HG02623 (cell line): ENCODE data around the gene CELF4.

Experiments used
- ATAC-seq: cut with Tn5 transposase; IDR thresholded peaks from one replicate; pipeline ENCODE4 v1.9.1; 2021; ENCODE audit warnings: moderate library complexity; ENCODE audit not compliant: unreplicated experiment

CELF4 gene

DNA sequence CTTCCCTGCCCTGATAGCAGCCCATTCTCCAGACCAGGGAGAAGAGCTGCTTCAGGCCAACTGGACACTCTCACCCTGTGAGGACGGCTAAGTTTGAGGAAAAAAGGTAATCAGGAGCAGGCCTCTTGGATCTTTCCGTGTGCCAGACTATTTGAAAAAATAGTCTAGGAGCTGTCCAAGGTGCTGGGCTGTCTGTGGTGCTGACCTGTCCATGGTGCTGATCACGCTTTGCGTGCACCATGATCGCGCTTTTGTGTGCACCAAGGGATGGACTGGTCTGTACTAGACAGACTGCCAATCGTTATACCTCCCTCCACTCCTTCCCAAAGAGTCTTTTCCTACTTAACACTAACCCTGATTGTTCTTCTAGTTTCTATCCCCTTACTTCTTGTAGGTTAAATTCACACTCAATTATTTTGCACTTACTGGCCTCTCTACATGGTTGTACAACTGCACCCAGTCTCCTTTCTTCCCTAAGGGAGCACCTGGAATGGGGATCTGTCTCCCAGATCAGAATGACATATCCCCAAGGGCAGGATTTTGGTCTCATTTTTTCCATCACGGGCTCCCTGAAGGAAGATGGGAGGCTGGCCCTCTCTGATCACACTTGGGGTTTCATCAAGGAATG is 295.4 kb downstream of the CELF4 start:
- ATAC-seq, result no peak

DNA sequence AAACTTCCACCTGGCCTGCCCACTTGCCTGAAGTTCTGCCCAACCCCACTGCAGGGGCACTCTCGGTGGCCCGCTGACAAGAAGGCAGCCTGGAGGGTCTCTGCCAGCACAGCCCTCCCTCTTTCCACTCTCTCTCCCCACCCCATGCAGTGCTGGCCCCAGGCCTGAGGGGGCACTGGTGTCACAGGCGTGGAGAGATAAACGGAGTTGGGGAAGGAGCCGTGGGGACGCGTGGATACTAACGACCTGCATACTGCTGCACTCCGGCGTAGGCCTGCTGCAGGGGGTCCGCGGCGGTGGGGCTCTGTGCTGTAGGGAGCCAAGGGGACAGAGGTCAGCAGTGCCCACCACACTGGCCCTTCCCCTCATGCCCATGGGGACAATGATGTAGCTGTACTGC is 299.3 kb downstream of the CELF4 start:
- ATAC-seq, result no peak

DNA sequence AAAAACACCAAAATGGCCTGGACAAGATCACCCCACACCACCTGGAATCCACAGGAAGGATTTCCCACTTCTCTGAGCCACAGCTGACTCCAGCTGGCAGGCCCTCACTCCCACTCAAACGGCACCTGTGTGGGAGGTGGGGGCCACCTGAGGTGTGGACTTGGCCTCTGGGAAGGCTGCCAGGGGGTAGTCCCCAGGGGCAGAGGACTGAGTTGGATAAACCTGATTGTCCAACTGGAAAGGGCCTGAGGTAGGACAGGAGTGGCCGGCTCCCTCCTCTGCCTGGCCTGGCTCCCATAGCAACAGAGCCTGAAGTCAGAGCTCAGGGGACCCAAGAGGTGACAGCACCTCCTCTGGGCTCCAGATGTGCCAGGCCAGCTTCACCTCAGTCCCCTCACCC is 300.2 kb downstream of the CELF4 start:
- no peak for ATAC-seq

DNA sequence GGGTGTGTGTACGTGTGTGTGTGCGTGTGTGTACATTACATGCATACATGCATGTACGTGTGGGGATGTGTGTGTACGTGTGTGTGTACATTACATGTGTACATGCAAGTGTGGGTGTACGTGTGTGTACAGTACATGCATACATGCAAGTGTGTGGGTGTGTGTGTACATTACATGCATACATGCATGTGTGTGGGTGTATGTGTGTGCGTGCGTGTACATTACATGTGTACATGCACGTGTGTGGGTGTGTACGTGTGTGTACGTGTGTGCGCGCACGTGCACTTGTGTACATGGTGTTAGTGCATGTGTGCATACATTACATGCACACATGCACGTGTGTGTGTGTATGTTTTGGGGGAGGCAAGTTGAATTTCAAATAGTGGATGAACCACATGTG is 300.6 kb downstream of the CELF4 start:
- ATAC-seq, result no peak

DNA sequence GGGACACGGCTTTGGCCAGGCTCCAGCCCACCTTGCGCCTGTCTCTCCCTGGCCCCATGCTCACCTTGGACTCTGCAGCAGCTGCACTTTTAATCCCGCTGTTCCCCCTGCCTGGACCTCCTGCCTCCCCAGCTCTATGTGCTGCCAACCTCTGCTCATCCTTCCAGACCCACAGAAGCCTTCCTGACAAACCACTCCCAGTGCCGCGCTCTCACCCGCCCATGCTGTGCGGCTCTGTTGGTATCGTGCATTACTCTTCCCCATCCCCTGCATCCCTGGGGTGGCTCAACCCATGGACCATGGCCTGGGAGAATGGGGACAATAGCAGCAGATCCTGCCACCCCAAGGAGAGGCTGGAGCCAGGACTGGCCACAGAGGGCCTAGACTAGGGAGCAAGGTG is 303.6 kb downstream of the CELF4 start:
- no peak for ATAC-seq

DNA sequence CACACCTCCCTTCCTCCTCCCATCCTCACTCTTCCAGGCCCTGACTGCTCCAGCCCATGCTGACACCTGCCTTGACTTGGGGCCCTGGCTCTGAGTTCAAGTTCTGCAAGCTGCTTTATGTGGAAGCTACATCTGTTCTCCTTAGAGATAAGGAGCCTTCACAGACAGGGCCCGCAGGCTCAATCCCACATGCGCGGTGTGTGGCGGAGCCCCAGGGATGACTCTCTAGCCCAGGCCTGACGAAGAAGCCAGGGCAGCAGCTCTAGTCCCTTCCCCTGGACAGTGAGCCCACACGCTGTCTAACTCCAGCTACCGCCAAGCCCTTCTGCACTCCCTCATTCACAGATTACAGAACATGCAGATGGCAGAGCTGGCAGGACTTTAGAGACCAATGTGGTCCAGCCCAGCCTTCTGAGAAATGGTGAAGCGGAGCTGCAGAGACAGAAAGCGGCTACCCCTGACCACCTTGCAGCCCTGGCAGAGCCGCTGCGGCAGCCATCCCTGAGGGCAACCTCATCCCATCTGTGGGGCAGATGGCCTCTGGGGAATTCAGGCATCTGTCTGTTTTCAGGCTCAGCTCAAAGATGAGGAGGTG is 304.3 kb downstream of the CELF4 start:
- no peak for ATAC-seq

DNA sequence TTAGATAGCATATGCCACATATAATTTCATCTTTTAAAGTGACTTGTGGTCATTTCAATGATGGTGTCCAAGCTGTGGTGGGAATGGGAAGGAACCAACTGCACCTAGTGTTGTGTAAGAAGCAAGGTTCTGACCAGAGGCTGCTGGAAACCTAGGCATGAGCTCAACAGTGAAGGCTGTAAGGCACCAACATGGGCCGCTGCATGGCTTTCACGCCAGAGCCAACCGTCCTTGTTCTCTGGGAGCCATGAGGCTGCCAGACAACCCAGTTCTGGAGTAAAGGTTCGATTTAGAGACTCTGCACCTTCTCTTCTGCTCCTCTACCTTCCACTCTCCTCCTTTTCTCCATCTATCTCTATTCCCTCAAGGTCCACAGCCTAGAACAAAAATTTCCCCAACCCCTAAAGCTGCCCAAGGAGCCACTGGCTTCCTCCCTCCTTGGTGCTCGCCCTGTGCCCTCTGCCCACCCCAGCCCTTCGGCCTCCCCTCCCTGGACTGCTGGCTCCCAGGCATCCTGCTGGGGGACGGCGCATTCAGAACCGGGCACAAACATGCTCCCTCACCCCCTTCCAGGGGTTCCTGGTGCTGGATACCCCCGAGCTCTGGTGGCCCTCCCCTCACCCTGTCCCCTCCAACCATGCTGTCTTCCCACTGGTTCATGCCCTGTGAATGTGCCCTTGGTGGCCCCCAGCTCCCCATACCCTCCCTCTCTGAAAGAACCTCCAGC is 305.1 kb downstream of the CELF4 start:
- no peak for ATAC-seq

DNA sequence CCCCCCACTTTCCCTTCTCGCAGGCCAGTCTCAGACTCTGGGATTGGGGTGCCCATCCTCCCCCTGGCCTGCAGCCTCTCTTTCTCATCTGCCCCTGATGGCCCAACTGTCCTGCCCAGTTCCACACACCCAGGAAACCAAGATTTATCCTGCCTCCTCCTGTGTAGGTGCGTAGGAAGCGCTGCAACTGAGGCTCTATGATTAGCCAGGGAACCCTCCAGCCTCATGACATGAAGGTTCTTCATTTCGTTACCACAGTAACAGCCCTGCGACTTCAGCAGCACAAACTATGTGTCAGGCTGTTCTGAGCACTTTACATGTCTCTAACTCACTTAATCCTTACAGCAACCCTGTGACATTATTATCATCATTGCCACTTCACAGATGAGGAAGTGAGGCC is 305.9 kb downstream of the CELF4 start:
- ATAC-seq, result no peak

DNA sequence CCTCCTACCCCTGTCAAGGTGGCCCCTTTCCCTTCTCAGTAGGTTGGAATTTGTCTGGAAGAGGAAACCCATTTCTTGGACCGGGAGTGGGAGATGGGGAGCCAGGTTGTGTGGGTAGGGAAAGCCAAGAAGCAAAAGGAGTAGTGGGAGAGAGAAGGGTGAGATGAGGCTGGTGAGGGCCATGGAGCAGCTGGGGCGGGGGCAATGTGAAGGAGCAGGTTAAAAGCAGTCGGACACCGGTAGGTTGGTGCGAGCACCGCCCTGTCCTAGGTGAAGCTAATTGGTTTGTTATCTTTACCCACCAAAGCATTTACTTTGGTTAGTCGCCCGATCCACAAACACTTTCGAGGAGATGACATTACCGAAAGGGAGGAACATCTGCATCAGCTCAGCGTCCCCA is 306.8 kb downstream of the CELF4 start:
- ATAC-seq, result no peak

DNA sequence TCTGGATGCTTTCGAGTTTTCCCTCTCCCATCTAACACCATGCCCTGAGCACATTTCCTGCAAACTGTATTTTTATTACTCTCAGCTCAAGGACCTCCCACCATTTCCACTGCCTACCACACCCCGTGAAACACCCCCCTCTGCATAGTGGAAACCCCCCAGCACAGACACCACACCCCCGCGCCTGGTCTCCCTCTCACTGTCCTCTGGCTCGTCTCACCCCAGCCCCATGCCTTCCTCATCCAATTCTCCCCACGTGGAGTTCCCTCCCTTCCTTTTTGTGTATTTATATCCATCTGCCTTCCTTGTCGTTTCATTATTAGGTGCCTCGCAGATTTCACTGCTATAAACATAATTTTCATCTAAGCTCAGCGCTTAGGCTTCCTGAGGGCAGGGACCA is 307.5 kb downstream of the CELF4 start:
- no peak for ATAC-seq

DNA sequence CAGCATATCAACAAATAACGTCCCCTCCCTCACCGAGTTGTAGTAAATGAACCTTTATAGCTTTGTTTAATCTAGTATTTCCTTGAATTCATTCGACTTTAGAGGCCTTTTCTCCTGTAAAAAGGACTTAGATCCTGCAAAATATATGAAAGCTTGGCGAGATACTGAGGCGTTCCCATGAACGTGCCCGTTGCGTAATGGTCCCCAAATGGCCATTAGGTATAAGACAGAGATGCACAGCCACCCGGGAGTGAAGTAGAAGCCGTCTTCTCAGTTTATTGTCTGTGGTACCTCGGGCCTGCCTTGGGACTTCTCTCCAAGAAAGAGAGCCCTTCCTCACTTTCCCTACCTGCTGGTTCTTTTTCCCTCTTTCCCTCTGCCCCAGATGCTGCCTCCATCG is 310.6 kb downstream of the CELF4 start:
- ATAC-seq, result no peak

DNA sequence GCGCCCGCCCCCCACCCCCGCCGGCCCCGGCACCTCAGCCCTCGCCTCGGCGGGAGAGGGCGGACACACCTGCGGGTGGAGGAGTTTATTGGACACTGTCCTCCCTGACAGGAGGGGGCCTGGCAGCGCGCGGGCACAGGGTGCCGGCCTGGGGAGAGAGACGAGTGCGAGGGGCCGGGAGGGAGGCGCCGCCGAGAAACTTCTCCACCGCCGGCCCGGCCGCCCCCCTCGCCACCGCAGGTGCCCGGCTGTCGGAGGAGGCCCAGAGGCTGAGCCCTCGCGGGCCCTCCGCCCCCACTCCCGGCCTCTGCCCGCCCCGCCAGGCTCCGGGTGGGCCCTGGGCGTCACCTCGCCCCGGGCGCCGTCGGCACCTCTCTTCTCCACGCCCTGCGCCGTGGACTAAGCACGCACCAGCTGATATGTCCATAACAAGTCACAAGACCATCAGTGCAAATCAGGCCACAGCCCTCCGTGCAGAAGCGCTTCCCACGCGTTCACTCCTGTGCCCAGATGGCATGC is 311.3 kb downstream of the CELF4 start:
- no peak for ATAC-seq

DNA sequence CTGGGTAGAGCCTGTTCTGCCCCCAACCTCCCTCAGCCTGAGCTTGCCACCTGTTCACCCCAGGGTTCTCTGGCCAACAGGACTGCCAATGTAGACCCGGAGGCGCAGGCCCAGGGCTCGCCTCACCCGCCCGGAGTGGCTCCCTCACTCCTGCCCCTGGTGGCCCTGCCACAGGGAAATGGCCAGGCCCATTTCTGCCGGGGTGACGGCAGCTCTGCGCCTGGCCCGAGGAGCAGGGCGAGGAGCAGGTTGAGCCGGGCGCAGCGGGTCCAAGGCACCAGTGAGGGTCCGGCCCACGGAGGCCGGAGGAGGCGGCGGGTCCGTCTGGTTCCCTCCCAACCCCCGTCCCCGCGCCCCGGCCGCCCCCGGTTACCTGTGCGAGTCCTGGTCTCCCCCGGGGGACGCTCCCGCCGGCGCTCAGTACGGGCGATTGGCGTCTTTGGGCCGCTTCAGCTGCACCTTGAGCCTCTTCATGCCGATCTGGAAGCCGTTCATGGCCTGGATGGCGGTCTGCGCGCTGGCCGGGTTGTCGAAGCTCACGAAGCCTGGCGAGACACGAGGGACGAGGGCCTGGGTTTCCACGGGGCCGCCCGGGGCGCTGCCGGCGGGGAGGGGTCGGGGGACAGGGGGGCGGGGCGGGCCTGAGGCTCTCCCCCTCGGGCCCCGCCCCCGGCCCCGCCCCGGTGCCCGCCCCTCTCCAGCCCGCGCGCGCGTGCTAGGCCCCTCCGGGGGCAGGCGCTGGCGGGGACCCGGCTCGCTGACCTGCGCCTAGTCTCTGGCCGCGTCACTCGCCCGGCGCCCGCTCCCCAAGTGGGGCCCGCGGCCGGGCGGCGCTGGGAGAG is 312.0 kb downstream of the CELF4 start:
- no peak for ATAC-seq

DNA sequence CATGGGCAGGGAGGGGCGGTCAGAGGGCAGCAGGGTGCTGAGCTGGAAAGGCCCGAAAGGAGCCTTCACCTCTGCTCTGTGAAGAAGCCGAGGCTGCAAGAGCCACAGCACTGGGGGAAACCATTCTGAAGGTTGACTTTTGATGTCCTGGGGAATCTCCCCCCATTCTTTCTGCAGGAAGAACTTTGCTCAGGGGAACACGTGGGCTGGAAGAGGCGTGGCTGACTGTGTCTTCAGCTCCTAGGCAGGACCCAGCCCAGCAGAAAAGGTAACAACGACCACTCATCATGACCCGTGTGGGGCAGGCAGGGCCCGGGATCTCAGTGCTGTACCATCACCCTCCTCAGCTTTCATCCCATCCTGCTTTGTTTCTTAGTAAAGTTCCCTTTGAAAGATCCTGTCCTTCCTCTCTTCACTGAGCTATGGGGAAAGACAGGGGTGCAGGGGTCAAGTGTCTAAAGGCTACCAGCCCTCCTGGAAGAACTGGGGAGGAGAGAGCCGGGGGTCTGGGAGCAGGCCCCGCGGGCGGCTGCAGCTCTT is 312.7 kb downstream of the CELF4 start:
- no peak for ATAC-seq

DNA sequence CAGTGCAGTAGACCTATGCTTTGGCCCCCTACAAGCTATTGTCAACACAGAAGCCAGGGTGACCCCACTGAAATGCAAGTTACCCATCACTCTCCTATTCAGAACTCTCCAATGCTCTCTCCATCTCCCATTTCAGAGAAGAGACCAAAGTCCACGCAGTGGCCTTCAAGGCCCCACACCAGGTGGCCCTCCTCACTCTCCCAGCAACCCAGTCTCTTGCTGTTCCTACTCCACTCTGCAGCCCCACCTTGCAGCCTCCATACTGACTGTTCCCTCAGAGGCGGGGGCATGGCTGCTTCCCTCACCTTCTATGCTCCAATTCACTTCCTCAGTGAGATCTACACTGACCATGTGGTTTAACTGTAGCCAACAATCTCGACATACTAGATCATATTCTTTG is 313.3 kb downstream of the CELF4 start:
- no peak for ATAC-seq

DNA sequence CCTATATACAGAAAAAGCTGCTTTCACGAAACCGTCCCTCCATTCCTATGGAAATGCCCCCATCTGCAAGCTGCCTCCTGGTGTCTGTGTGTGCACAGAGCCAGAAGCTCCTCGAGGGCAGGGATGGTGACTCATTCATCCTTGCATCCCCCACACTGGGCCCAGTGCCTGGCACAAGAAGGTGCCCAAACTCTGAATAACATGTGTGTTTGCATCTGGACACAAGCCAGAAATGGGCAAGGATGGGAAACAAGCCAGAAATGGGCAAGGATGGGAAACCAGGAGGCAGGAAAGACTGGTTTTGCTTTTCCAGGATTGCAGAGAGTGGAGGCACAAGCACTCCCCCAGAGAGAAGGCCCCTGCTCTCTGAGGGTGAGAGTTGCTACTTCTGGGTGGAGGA is 313.9 kb downstream of the CELF4 start:
- ATAC-seq, result no peak

DNA sequence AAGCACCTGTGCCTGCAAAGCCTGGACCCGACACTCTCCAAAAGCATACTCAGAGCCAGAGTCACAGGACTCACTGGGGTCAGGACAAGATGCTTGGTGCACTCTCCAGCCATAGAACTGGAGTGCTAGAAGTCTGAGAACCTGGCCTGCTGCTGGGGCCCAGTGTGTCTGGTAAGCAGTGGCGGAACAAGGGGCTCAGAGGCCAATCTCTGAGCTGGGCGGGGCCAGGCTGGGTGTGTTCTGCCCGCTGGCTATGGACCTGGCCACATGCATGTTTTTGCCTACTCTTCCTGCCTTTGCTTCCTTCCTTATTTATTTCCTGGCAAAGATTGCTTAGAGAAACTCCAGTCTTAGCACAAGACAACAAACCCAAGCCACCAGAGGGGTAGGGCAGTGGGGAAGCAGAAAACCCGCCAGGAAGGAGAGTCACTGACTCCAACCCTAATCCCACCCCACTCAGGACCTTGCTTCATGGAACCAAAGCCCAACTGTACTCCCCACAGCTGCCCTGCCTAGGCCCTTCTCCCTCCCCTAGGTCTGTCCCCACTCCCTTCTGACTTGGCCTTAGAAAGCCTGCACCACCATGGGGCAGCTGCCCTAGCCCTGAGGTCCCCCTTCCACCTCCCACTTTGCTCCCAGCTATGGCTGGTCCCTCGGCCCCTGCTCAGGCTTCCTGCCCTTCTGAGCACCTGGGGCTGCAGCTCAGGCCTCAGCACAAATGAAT is 315.5 kb downstream of the CELF4 start:
- ATAC-seq, result no peak

DNA sequence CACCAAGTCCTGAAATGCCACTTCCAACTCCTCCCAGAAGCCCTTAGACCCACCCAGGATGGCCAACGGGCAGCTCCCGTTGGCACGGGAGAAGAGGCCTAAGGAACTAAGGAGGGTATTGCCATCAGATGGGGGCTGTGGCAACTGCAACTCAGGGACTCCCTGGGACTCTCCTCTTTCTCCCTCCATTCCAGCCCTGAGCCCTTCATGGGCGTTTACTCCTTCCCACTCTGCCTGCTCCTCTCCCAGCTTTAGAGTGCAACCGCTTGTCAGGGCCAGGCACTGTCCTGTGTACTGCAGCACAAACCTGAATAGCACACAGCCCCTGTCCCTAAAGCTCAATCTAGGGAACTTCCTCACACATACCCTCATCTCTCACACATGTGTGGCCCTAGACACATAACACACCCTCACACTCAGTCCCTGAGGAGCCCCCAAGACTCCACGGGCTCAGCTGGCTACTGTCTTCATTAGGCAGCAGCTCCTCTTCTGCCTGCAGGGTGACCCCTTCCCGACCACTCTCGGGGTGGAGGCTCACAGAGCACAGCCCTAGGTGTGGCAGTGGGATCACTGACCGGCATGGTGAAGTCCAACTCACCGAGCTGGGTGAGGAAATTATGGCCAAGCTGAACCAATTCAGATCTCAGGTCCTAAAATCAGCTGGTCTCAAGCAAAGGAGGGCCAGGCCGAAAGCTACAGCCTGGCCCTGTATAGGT is 316.3 kb downstream of the CELF4 start:
- no peak for ATAC-seq

DNA sequence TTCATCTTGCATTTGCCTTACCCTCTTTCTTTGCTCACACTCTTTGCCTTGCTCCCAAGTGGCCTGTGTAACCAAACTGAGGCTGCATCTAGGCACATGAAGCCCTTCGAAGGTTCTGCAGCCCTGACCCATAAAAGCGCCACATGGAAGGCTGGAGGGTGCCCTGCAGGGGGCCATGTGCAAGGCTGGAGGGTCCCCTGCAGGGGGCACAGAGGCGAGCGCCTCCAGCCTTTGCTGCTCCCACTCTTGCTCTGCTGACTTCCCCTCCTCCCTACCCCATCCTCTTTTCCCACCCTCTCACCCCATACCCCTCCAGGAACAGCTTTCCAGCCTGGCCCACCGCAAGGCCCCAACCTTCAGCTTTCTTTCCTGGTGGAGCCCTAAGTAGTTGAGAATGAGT is 317.3 kb downstream of the CELF4 start:
- ATAC-seq, result no peak
